T-helper 17 cell (primary cell): ENCODE measurements around the gene GRID2. TPM values are rescaled to one million over a fixed set of nuclear protein-coding genes. Genes with fewer than 3 reads are reported as not detected.
"Not testable (repeated sequence)": the region's sequence is repeated elsewhere in the genome, so short reads cannot be mapped to it uniquely, and the experiment has no call there.

Source experiments
- ATAC-seq: fragments of 150-1000 bp; cut with Tn5 transposase; 2 replicates; pipeline ENCODE4 v1.10.0; 2021; ENCODE audit warnings: mild to moderate bottlenecking, moderate library complexity
- DNase-seq, 3 donors: peaks; one replicate each; pipeline versions ENCODE4 v3.0.0 to v3.0.0-alpha.2; 2020 to 2021
- H3K9me3 ChIP-seq: one replicate; pipeline ENCODE4 v1.7.0; 2013; ENCODE audit warnings: low read length, mild to moderate bottlenecking; ENCODE audit not compliant: control insufficient read depth, poor library complexity, severe bottlenecking
- H3K27ac Mint-ChIP-seq: one replicate; pipeline ENCODE4 v1.8.0; 2022; ENCODE audit warnings: mild to moderate bottlenecking, moderate library complexity, mixed read lengths
- H3K27me3 Mint-ChIP-seq: one replicate; pipeline ENCODE4 v1.8.0; 2022; ENCODE audit warnings: mixed read lengths
- H3K36me3 Mint-ChIP-seq: one replicate; pipeline ENCODE4 v1.8.0; 2022; ENCODE audit warnings: low read depth, mixed read lengths
- H3K4me1 Mint-ChIP-seq: one replicate; pipeline ENCODE4 v1.8.0; 2022; ENCODE audit warnings: mild to moderate bottlenecking, mixed read lengths
- H3K4me3 Mint-ChIP-seq: one replicate; pipeline ENCODE4 v1.8.0; 2022; ENCODE audit warnings: mild to moderate bottlenecking, moderate library complexity, mixed read lengths
- total RNA-seq, 4 donors: library from RNA in 2 of 4; stranded (reverse) in 2 of 4; gene quantifications; one replicate each; pipeline ENCODE4 v1.2.3 and lab custom pipeline; 2022 to 2026

Gene GRID2
- total RNA-seq, 2 donors from 2014 or later = not detected

- Mint-ChIP-seq H3K27me3 (no peaks in the 10 kb centered on the region), H3K4me1 (no peaks in the 10 kb centered on the region), H3K36me3 (no peaks in the 10 kb centered on the region), H3K27ac (no peak overlapping the region), H3K4me3 (no peak overlapping the region)
- H3K9me3 ChIP-seq = no peaks in the 10 kb centered on the region
- ATAC-seq = no peak
- no peak for DNase-seq
These were observed 995.4 kb downstream of the GRID2 start for GRCh38 chr4:93299118-93299517.

GRCh38 chr4:93300780-93301555 lies 997.2 kb downstream of the GRID2 start:
- ATAC-seq, H3K36me3 Mint-ChIP-seq, H3K9me3 ChIP-seq, H3K27me3 Mint-ChIP-seq, H3K4me1 Mint-ChIP-seq, H3K4me3 Mint-ChIP-seq, H3K27ac Mint-ChIP-seq, DNase-seq: not testable (repeated sequence)

DNA sequence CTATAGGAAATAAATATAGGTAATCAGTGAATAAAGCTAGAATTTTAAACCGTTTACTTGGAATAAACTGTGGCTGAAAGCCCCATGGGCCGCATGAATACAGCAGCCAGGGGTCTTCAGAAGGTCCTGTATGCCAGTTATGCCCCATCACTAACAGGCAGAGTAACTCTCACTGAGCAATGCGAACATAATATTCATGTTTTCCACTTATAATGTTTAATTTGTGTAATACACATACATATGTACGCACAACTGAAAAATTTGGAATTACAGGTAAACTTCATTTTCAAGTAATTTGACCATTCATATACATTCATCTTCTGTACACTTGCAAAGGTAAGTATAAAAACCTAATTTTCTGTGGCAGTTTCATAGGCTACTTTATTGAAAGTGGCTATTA lies 998.5 kb downstream of the GRID2 start:
- Mint-ChIP-seq H3K36me3 (no peaks in the 10 kb centered on the region), H3K4me3 (no peak overlapping the region)
- no peak for ATAC-seq

GRCh38 chr4:93303440-93303839 lies 999.7 kb downstream of the GRID2 start:
- Mint-ChIP-seq H3K4me3 (no peak overlapping the region), H3K36me3 (no peaks in the 10 kb centered on the region), H3K27me3 (no peaks in the 10 kb centered on the region), H3K4me1 (no peaks in the 10 kb centered on the region), H3K27ac (no peak overlapping the region)
- no peaks in the 10 kb centered on the region for H3K9me3 ChIP-seq
- ATAC-seq = no peak
- DNase-seq = no peak

More for the DNA sequence above, 998.5 kb downstream of the GRID2 start:
- no peak for DNase-seq
- no peaks in the 10 kb centered on the region for H3K9me3 ChIP-seq
- Mint-ChIP-seq H3K4me1 (no peaks in the 10 kb centered on the region), H3K27ac (no peak overlapping the region), H3K27me3 (no peaks in the 10 kb centered on the region)

GRCh38 chr4:93312299-93312698 lies 1008.5 kb downstream of the GRID2 start:
- Mint-ChIP-seq H3K4me1 (no peaks in the 10 kb centered on the region), H3K36me3 (no peaks in the 10 kb centered on the region), H3K4me3 (no peak overlapping the region), H3K27ac (no peak overlapping the region), H3K27me3 (no peaks in the 10 kb centered on the region)
- no peak for ATAC-seq
- no peak for DNase-seq
- no peaks in the 10 kb centered on the region for H3K9me3 ChIP-seq

DNA sequence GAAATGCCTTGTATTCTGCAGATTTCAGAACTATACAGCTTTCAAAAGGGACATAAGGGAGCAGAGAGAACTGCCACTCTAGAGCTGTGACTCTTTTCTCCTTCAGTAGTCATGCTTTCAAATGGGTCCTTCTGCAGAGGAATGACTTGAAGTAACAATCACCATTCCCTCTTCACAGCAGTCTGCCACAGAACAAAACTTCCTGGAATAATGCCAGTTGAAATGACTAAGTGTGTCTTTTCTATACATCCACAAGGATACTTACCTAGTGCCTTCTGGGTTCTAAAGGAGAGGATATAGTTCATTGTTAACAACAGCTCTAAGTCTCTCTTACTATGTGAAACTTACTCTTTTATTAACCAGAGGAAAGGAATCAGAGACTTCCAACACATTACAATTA lies 1009.4 kb downstream of the GRID2 start:
- Mint-ChIP-seq H3K36me3 (no peaks in the 10 kb centered on the region), H3K27ac (no peak overlapping the region), H3K27me3 (no peaks in the 10 kb centered on the region), H3K4me3 (no peak overlapping the region), H3K4me1 (no peaks in the 10 kb centered on the region)
- H3K9me3 ChIP-seq = no peaks in the 10 kb centered on the region
- DNase-seq = no peak
- ATAC-seq = no peak

DNA sequence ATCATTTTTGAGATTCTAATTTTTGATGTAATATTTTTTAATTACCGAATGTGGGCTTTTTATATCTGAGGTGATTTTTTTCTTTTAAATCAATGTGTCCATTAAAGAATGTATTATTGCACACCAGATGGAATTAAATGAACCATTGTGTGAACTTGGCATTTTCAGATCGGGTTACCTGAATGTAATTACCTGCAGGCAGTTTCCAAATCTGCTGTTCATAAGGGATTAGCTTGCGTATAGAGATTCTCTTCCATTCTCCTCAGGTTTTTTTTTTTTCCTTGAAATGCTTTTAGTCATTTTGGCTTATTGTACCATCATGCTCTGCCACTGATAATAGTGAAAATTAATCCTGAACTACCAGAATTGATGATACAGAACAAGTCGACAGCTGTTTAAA lies 1013.3 kb downstream of the GRID2 start:
- ATAC-seq (no peak), DNase-seq (no peak)
- no peak overlapping the region for H3K4me3 Mint-ChIP-seq
- H3K9me3 ChIP-seq = no peaks in the 10 kb centered on the region
- H3K36me3 Mint-ChIP-seq = no peaks in the 10 kb centered on the region
- H3K27me3 Mint-ChIP-seq = no peaks in the 10 kb centered on the region
- no peak overlapping the region for H3K27ac Mint-ChIP-seq
- H3K4me1 Mint-ChIP-seq = no peaks in the 10 kb centered on the region

DNA sequence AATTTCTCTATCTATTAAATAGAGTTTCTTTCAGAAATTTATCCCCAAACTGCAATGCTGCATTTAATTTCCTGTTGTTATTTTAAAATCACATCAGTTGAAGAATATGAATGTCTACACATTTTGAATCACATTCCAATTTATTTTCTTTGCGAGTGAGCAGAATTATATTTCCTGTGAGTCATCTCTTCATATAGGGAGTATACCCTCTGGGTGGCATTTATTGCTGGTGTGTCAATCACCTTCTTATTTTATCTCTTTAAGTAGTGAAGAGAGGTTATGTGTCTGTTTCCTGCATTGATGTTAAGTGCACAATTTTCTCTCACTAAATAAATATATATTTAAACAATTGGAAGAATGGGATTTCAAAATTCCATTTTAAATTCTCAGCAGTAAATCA lies 1013.8 kb downstream of the GRID2 start:
- H3K27me3 Mint-ChIP-seq = no peaks in the 10 kb centered on the region
- no peak overlapping the region for H3K4me3 Mint-ChIP-seq
- DNase-seq (no peak), ATAC-seq (no peak)
- H3K4me1 Mint-ChIP-seq = no peaks in the 10 kb centered on the region
- H3K9me3 ChIP-seq = no peaks in the 10 kb centered on the region
- H3K36me3 Mint-ChIP-seq = no peaks in the 10 kb centered on the region
- H3K27ac Mint-ChIP-seq = no peak overlapping the region

- no peak overlapping the region for H3K27ac Mint-ChIP-seq
- H3K4me1 Mint-ChIP-seq = no peaks in the 10 kb centered on the region
- H3K36me3 Mint-ChIP-seq = no peaks in the 10 kb centered on the region
- no peaks in the 10 kb centered on the region for H3K27me3 Mint-ChIP-seq
- H3K9me3 ChIP-seq = no peaks in the 10 kb centered on the region
- no peak overlapping the region for H3K4me3 Mint-ChIP-seq
- DNase-seq (no peak), ATAC-seq (no peak)
These were observed 1015.3 kb downstream of the GRID2 start for GRCh38 chr4:93319041-93319440.

DNA sequence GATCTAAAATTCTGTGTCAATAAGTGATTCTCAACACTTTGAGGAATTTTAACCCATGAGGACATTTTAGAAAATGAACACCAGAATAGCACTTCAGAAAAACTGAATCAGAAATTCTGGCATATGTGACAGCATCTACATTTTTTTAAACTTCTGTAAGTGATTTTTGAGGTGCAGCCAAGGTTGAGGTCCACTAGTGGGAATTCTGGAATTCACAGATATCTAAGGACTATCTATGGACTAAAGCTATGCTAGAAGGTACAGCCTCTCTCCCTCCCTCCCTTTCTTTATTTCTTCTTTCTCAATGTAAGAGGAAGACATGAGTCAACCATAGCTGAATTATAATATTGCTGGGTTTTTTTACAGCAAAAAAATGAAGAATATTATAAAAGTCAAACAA lies 1016.6 kb downstream of the GRID2 start:
- Mint-ChIP-seq H3K27ac (no peak overlapping the region), H3K4me1 (no peaks in the 10 kb centered on the region), H3K36me3 (no peaks in the 10 kb centered on the region), H3K27me3 (no peaks in the 10 kb centered on the region), H3K4me3 (no peak overlapping the region)
- DNase-seq (no peak), ATAC-seq (no peak)
- no peaks in the 10 kb centered on the region for H3K9me3 ChIP-seq

DNA sequence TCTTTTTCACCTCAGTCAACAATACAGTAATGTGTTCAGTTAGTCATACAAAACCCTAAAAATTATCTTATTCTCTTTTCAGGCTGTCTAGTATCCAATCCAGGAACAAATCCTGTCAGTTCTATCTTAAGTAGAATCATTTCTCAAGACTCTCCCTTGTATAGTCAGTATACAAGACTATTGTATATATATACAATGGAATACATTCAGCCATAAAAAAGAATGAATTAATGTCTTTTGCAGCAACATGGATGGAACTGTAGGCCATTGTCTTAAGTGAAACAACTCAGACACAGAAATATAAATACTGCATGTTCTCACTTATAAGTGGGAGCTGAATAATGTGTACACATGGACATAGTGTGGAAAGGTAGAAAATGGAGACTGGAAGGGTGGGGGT lies 1023.6 kb downstream of the GRID2 start:
- Mint-ChIP-seq H3K27me3 (no peaks in the 10 kb centered on the region), H3K36me3 (no peaks in the 10 kb centered on the region), H3K4me3 (no peak overlapping the region), H3K4me1 (no peaks in the 10 kb centered on the region), H3K27ac (no peak overlapping the region)
- no peak for ATAC-seq
- no peak for DNase-seq
- peaks cover 3% of the 10 kb centered on the region for H3K9me3 ChIP-seq

DNA sequence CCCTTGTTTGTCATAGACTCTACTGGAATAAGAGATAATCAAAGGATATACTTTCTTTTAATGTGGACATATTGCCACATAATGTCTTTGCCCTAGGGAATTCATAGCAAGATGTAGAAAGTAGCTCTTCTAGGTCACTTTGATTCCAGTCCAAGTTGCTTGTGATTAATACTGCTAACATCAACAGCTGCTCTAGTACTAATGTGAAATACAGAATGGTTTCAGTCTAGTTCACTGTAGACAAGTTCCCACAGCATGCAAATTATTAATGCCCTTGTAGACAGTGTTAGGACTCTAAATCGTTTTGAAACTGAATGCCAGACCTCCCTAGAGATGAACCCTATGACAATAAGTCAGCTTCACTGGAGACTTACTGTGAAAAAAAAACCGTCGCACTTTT lies 1030.2 kb downstream of the GRID2 start:
- H3K36me3 Mint-ChIP-seq = no peaks in the 10 kb centered on the region
- ATAC-seq (no peak), DNase-seq (no peak)
- no peaks in the 10 kb centered on the region for H3K4me1 Mint-ChIP-seq
- H3K9me3 ChIP-seq = no peaks in the 10 kb centered on the region
- H3K27ac Mint-ChIP-seq = no peak overlapping the region
- no peak overlapping the region for H3K4me3 Mint-ChIP-seq
- H3K27me3 Mint-ChIP-seq = no peaks in the 10 kb centered on the region

DNA sequence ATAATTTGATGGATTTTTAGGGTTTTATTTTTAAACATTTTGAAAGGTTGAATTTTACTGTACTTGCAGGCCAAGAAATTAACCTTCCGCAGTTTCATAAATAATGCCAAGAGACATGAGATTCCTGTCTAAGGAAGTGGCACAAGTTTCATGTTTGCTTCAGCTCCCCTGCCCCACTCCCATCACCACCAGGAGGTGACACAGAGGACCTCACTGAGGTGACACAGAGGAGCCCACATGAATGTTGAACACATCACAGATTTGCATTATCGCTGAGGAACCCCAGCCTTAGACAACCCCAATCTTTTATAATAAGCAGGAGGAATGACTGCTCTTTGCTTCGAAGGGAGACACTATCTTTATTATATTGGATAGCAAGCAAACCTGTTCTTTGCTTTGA lies 1033.4 kb downstream of the GRID2 start:
- H3K4me3 Mint-ChIP-seq = no peak overlapping the region
- H3K27me3 Mint-ChIP-seq = no peaks in the 10 kb centered on the region
- no peaks in the 10 kb centered on the region for H3K4me1 Mint-ChIP-seq
- H3K9me3 ChIP-seq = no peaks in the 10 kb centered on the region
- H3K36me3 Mint-ChIP-seq = no peaks in the 10 kb centered on the region
- H3K27ac Mint-ChIP-seq = no peak overlapping the region
- ATAC-seq = no peak
- no peak for DNase-seq

GRCh38 chr4:93342738-93343137 lies 1039.0 kb downstream of the GRID2 start:
- Mint-ChIP-seq H3K4me1 (no peaks in the 10 kb centered on the region), H3K4me3 (no peak overlapping the region), H3K27ac (no peak overlapping the region), H3K27me3 (no peaks in the 10 kb centered on the region), H3K36me3 (no peaks in the 10 kb centered on the region)
- DNase-seq = no peak
- ATAC-seq = no peak
- H3K9me3 ChIP-seq = no peaks in the 10 kb centered on the region
